H9 (cell line): ENCODE measurements around the gene THAP5. TPM values are rescaled to one million over a fixed set of nuclear protein-coding genes. Genes with fewer than 3 reads are reported as not detected.

ENCODE experiments used
- DNase-seq: peaks from one replicate; pipeline ENCODE4 v3.0.0-alpha.2; 2017
- H2AFZ ChIP-seq: one replicate; pipeline ENCODE4 v1.6.1; 2013; ENCODE audit warnings: mild to moderate bottlenecking, low read length, control low read depth, moderate library complexity
- H2AK5ac ChIP-seq: 2 replicates; pipeline ENCODE4 v1.6.1; 2013; ENCODE audit warnings: low read length, control low read depth, mixed read lengths; ENCODE audit not compliant: insufficient read length
- H2BK120ac ChIP-seq: one replicate; pipeline ENCODE4 v1.6.1; 2013; ENCODE audit warnings: low read depth, mild to moderate bottlenecking, low read length, control low read depth, inconsistent platforms; ENCODE audit not compliant: poor library complexity, severe bottlenecking
- H2BK12ac ChIP-seq: 2 replicates; pipeline ENCODE4 v1.6.1; 2013; ENCODE audit warnings: low read length, control low read depth, mixed read lengths, low read depth; ENCODE audit not compliant: insufficient read length
- H2BK15ac ChIP-seq: 2 replicates; pipeline ENCODE4 v1.6.1; 2013; ENCODE audit warnings: low read depth, low read length, control low read depth
- H2BK20ac ChIP-seq: one replicate; pipeline ENCODE4 v1.6.1; 2013; ENCODE audit warnings: low read depth, mild to moderate bottlenecking, low read length, control low read depth, inconsistent platforms; ENCODE audit not compliant: poor library complexity, severe bottlenecking
- H2BK5ac ChIP-seq: 2 replicates; pipeline ENCODE4 v1.6.1; 2013; ENCODE audit warnings: low read length, control low read depth, mixed read lengths; ENCODE audit not compliant: insufficient read length
- H3K14ac ChIP-seq: 2 replicates; pipeline ENCODE4 v1.6.1; 2013; ENCODE audit warnings: low read length, control low read depth; ENCODE audit not compliant: insufficient read depth
- H3K18ac ChIP-seq: 2 replicates; pipeline ENCODE4 v1.6.1; 2013; ENCODE audit warnings: low read depth, mild to moderate bottlenecking, mixed read lengths, low read length, control low read depth; ENCODE audit not compliant: insufficient read length
- H3K23ac ChIP-seq: 2 replicates; pipeline ENCODE4 v1.6.1; 2013; ENCODE audit warnings: low read length, control low read depth, mixed read lengths, low read depth; ENCODE audit not compliant: insufficient read length
- H3K23me2 ChIP-seq: 2 replicates; pipeline ENCODE4 v1.6.1; 2013; ENCODE audit warnings: low read depth, mild to moderate bottlenecking, mixed read lengths, low read length, control low read depth; ENCODE audit not compliant: insufficient read length, poor library complexity, severe bottlenecking
- H3K27ac ChIP-seq: 2 replicates; pipeline ENCODE4 v1.5.1; 2013; ENCODE audit warnings: low read length, control low read depth, mixed read lengths, low read depth; ENCODE audit not compliant: insufficient read length
- H3K27me3 ChIP-seq: 2 replicates; pipeline ENCODE4 v1.6.1; 2013; ENCODE audit warnings: low read length, control low read depth, inconsistent platforms; ENCODE audit not compliant: insufficient read depth
- H3K4ac ChIP-seq: 2 replicates; pipeline ENCODE4 v1.6.1; 2013; ENCODE audit warnings: low read depth, mild to moderate bottlenecking, control low read depth, inconsistent platforms, low read length, moderate library complexity
- H3K4me1 ChIP-seq: 2 replicates; pipeline ENCODE4 v1.6.1; 2013; ENCODE audit warnings: low read length, control low read depth, inconsistent platforms; ENCODE audit not compliant: insufficient read depth
- H3K4me2 ChIP-seq: 2 replicates; pipeline ENCODE4 v1.6.1; 2013; ENCODE audit warnings: low read length, control low read depth, mixed read lengths; ENCODE audit not compliant: insufficient read length, insufficient read depth
- H3K56ac ChIP-seq: 2 replicates; pipeline ENCODE4 v1.6.1; 2013; ENCODE audit warnings: low read depth, mild to moderate bottlenecking, mixed read lengths, low read length, control low read depth; ENCODE audit not compliant: insufficient read length
- H3K79me1 ChIP-seq: 2 replicates; pipeline ENCODE4 v1.6.1; 2013; ENCODE audit warnings: low read depth, mild to moderate bottlenecking, moderate library complexity, low read length, control low read depth, inconsistent platforms; ENCODE audit not compliant: insufficient read depth, poor library complexity, severe bottlenecking
- H3K79me2 ChIP-seq: 2 replicates; pipeline ENCODE4 v1.6.1; 2013; ENCODE audit warnings: low read length, control low read depth, inconsistent platforms; ENCODE audit not compliant: insufficient read depth
- H3K9ac ChIP-seq: 2 replicates; pipeline ENCODE4 v1.6.1; 2013; ENCODE audit warnings: low read length, control low read depth, mixed read lengths; ENCODE audit not compliant: insufficient read length; ENCODE audit errors: extremely low read depth
- H3K9me3 ChIP-seq: one replicate; pipeline ENCODE4 v1.6.1; 2013; ENCODE audit warnings: low read depth, low read length, inconsistent platforms; ENCODE audit not compliant: control insufficient read depth
- H3T11ph ChIP-seq: one replicate; pipeline ENCODE4 v1.6.1; 2013; ENCODE audit warnings: mild to moderate bottlenecking, low read length, control low read depth, inconsistent platforms
- H4K20me1 ChIP-seq: one replicate; pipeline ENCODE4 v1.6.1; 2013; ENCODE audit not compliant: control insufficient read depth, insufficient read length, insufficient read depth
- H4K5ac ChIP-seq: 2 replicates; pipeline ENCODE4 v1.6.1; 2013; ENCODE audit warnings: low read depth, mild to moderate bottlenecking, mixed read lengths, low read length, control low read depth; ENCODE audit not compliant: insufficient read length
- H4K8ac ChIP-seq: replicated peaks from 2 replicates; pipeline ENCODE4 v1.6.1; 2013; ENCODE audit warnings: low read length, control low read depth, mixed read lengths, low read depth; ENCODE audit not compliant: insufficient read length
- H4K91ac ChIP-seq: 2 replicates; pipeline ENCODE4 v1.6.1; 2013; ENCODE audit warnings: low read depth, mild to moderate bottlenecking, moderate library complexity, mixed read lengths, low read length, control low read depth; ENCODE audit not compliant: insufficient read length
- H3K27ac Mint-ChIP-seq, 3 experiments: 2 replicates in 2 of 3; 3 replicates in 1 of 3; pipeline ENCODE4 v1.8.0; 2020 to 2021; ENCODE audit warnings: mixed read lengths in 3 of 3, mild to moderate bottlenecking in 1 of 3, moderate library complexity in 1 of 3
- H3K27me3 Mint-ChIP-seq: 2 replicates; pipeline ENCODE4 v1.8.0; 2021; ENCODE audit warnings: low read depth, mild to moderate bottlenecking, moderate library complexity, mixed read lengths
- H3K36me3 Mint-ChIP-seq, 3 experiments: 2 replicates in 2 of 3; 3 replicates in 1 of 3; pipeline ENCODE4 v1.8.0; 2020 to 2021; ENCODE audit warnings: low read depth in 3 of 3, mixed read lengths in 3 of 3; ENCODE audit not compliant: insufficient read depth in 1 of 3
- H3K4me1 Mint-ChIP-seq, 2 experiments: 2 replicates each; pipeline ENCODE4 v1.8.0; 2020; ENCODE audit warnings: mixed read lengths in 2 of 2
- H3K4me3 Mint-ChIP-seq, 2 experiments: 2 replicates in 1 of 2; 3 replicates in 1 of 2; pipeline ENCODE4 v1.8.0; 2020 to 2021; ENCODE audit warnings: mild to moderate bottlenecking in 2 of 2, mixed read lengths in 2 of 2, moderate library complexity in 1 of 2
- H3K9me3 Mint-ChIP-seq, 2 experiments: 2 replicates in 1 of 2; 3 replicates in 1 of 2; pipeline ENCODE4 v1.8.0; 2020; ENCODE audit warnings: mild to moderate bottlenecking in 2 of 2, mixed read lengths in 2 of 2, moderate library complexity in 1 of 2
- WGBS: extraction: QIAGEN DNeasy Blood & Tissue Kit; methylation state at CpG from one replicate; pipeline ENCODE4 v1.1.7; 2013; ENCODE audit warnings: missing lambda C conversion rate, low lambda C conversion rate, mixed read lengths; ENCODE audit not compliant: insufficient read length; ENCODE audit errors: extremely low coverage; 5-methylcytosine and 5-hydroxymethylcytosine counted together
- total RNA-seq: library from RNA; stranded (reverse); gene quantifications from 2 replicates; pipeline ENCODE4 v1.2.1, GENCODE V29; 2021
- TF ChIP-seq, protein P1 (sequence below): fragments of 200-600 bp; sonication (generic); conservative IDR thresholded peaks from 3 replicates; pipeline ENCODE4 v1.8.0; 2021; ENCODE audit warnings: antibody characterized with exemption, mild to moderate bottlenecking

The THAP5 gene
- total RNA-seq, 1 experiment from 2014 or later = 20.6 TPM

DNA sequence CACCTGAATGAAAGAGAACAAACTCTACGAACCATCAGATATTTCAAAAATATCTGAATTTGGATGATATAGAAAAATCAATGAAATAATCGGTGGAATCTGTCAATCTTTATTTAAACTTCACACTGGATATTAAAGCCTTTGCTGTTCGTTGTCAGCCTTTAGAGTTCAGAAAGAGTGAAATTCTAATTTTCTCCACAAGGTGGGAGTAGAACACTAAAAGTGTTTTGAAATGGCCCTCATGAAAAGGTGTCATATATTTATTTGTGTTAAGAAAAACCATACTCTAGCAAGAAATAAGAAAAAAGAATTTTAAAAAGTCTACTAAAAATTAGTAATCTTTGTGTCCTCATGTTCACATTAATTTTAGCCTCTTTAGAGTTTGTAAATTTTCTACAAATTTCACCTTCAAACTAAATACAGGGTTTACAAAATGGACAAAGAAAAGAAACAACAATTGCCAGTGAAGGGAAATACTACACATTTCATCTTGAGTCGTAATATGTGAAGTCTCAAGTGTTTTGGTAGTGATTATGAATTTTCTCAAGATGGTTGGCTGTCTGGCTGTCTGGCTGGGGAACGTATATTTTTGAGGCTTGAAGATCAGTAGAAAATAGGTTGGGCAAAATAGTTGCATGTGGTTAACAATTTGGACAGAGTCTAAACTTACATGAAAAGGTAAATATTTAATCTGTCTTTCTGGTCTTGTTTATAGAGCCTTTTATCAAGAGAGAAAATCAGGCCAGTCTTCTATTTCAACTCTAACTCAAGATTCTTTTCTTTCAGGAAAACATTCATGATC lies 43.8 kb upstream of the THAP5 start:
- Mint-ChIP-seq H3K9me3 (no peaks in the 10 kb centered on the region; a peak in 1 of 5 replicates), H3K4me1 (peaks cover 24% of the 10 kb centered on the region in 2 experiments), H3K27ac (peak overlapping the region in 2 of 3 experiments; percentile 11 to 61; a peak in 1 of 7 replicates), H3K36me3 (no peaks in the 10 kb centered on the region), H3K4me3 (no peak overlapping the region), H3K27me3 (no peaks in the 10 kb centered on the region)
- H3K9me3 ChIP-seq = no peaks in the 10 kb centered on the region
- WGBS = no CpG with 5 or more reads among the region's 5 CpGs
- no peak overlapping the region for H3K14ac ChIP-seq
- TF ChIP-seq, protein P1, sequence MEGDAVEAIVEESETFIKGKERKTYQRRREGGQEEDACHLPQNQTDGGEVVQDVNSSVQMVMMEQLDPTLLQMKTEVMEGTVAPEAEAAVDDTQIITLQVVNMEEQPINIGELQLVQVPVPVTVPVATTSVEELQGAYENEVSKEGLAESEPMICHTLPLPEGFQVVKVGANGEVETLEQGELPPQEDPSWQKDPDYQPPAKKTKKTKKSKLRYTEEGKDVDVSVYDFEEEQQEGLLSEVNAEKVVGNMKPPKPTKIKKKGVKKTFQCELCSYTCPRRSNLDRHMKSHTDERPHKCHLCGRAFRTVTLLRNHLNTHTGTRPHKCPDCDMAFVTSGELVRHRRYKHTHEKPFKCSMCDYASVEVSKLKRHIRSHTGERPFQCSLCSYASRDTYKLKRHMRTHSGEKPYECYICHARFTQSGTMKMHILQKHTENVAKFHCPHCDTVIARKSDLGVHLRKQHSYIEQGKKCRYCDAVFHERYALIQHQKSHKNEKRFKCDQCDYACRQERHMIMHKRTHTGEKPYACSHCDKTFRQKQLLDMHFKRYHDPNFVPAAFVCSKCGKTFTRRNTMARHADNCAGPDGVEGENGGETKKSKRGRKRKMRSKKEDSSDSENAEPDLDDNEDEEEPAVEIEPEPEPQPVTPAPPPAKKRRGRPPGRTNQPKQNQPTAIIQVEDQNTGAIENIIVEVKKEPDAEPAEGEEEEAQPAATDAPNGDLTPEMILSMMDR = peak; percentile 85
- H2BK20ac ChIP-seq = no peak overlapping the region
- H3K27ac ChIP-seq = no peak overlapping the region
- DNase-seq = no peak
- no peak overlapping the region for H3K56ac ChIP-seq
- H4K5ac ChIP-seq = no peak overlapping the region
- H3T11ph ChIP-seq = no peak overlapping the region
- no peak overlapping the region for H3K18ac ChIP-seq
- H3K79me2 ChIP-seq = no peaks in the 10 kb centered on the region
- no peak overlapping the region for H2BK12ac ChIP-seq
- H2BK120ac ChIP-seq = no peak overlapping the region
- H2AK5ac ChIP-seq = no peak overlapping the region
- no peak overlapping the region for H4K91ac ChIP-seq
- no peak overlapping the region for H2BK15ac ChIP-seq
- H3K27me3 ChIP-seq = no peaks in the 10 kb centered on the region
- H4K8ac ChIP-seq = no peak overlapping the region
- H3K4me2 ChIP-seq = no peak overlapping the region
- peaks cover 9% of the 10 kb centered on the region; the same call in 1 of the 2 replicates for H3K4me1 ChIP-seq
- no peaks in the 10 kb centered on the region for H3K79me1 ChIP-seq
- H2AFZ ChIP-seq = no peak overlapping the region
- H3K23ac ChIP-seq = no peak overlapping the region
- H4K20me1 ChIP-seq = no peaks in the 10 kb centered on the region
- H3K9ac ChIP-seq = no peak overlapping the region
- no peak overlapping the region for H3K4ac ChIP-seq
- no peak overlapping the region for H2BK5ac ChIP-seq
- H3K23me2 ChIP-seq = no peaks in the 10 kb centered on the region
